Brain microvascular endothelial cell (primary cell): ENCODE results near the gene TMEM203.

ENCODE experiments used
- DNase-seq: peaks from one replicate; pipeline ENCODE4 v3.0.0-alpha.2; 2020
- H3K27ac ChIP-seq: fragments of 250-450 bp; sonication (Bioruptor Pico); 2 replicates; pipeline ENCODE4 v1.5.1; 2020; ENCODE audit warnings: mild to moderate bottlenecking, moderate library complexity
- H3K27me3 ChIP-seq: fragments of 250-450 bp; sonication (Bioruptor Pico); replicated peaks from 2 replicates; pipeline ENCODE4 v1.5.1; 2020; ENCODE audit warnings: mild to moderate bottlenecking
- H3K36me3 ChIP-seq: fragments of 250-450 bp; sonication (Bioruptor Pico); replicated peaks from 2 replicates; pipeline ENCODE4 v1.5.1; 2020; ENCODE audit warnings: mild to moderate bottlenecking
- H3K4me3 ChIP-seq: 2 replicates; pipeline ENCODE4 v1.5.1; 2011; ENCODE audit warnings: low read depth, mild to moderate bottlenecking, control low read depth, low read length, moderate library complexity
- CTCF ChIP-seq: IDR thresholded peaks from 2 replicates; pipeline ENCODE4 v1.5.1; 2011; ENCODE audit warnings: low read depth, mild to moderate bottlenecking, moderate library complexity, low read length, control low read depth, inconsistent platforms; ENCODE audit errors: missing control alignments
- in situ Hi-C: cut with HindIII; loops from 2 replicates; pipeline ENCODE4 v1.10.0; 2017; ENCODE audit warnings: low sequenced_read_pairs, low pct_ligation_motif_present

The TMEM203 gene

GRCh38 chr9:137251490-137252268, 46.2 kb upstream of the TMEM203 start:
- in situ Hi-C loops, result no loop called here
- DNase-seq, result no peak
- TF ChIP-seq CTCF, result no peak
- Histone ChIP-seq H3K27ac (no peak overlapping the region), H3K27me3 (no peaks in the 10 kb centered on the region), H3K4me3 (no peak overlapping the region), H3K36me3 (peaks cover 5% of the 10 kb centered on the region)

- in situ Hi-C loops, result no loop called here
- no peaks in the 10 kb centered on the region for H3K27me3 ChIP-seq
- DNase-seq, result no peak
- no peak within 1 kb of the TSS for H3K4me3 ChIP-seq
- H3K36me3 ChIP-seq, result no peaks in the 10 kb centered on the region
- no peak within 1 kb of the TSS for H3K27ac ChIP-seq
- TF ChIP-seq CTCF, result no peak
Measured at GRCh38 chr9:137251194-137251461, 45.7 kb upstream of the TMEM203 start, which contains the start of gene STPG3. STPG3 (plus strand) TSS chr9:137251286; CDS start chr9:137251287, 1 bp downstream.

GRCh38 chr9:137250329-137251193, 45.1 kb upstream of the TMEM203 start:
- in situ Hi-C loops, result no loop called here
- H3K27me3 ChIP-seq, result no peaks in the 10 kb centered on the region
- no peak for TF ChIP-seq CTCF
- H3K4me3 ChIP-seq, result no peak overlapping the region
- no peak for DNase-seq
- H3K27ac ChIP-seq, result no peak overlapping the region
- no peaks in the 10 kb centered on the region for H3K36me3 ChIP-seq

GRCh38 chr9:137247916-137248175, 42.4 kb upstream of the TMEM203 start:
- TF ChIP-seq CTCF, result no peak
- Histone ChIP-seq H3K27ac (no peak overlapping the region), H3K4me3 (no peak overlapping the region), H3K36me3 (peaks cover 12% of the 10 kb centered on the region), H3K27me3 (no peaks in the 10 kb centered on the region)
- DNase-seq, result no peak
- in situ Hi-C loops, result no loop called here

- Histone ChIP-seq H3K27me3 (no peaks in the 10 kb centered on the region), H3K27ac (no peak overlapping the region), H3K4me3 (no peak overlapping the region), H3K36me3 (peaks cover 17% of the 10 kb centered on the region)
- TF ChIP-seq CTCF, result no peak
- DNase-seq, result no peak
- in situ Hi-C loops, result no loop called here
Measured at GRCh38 chr9:137247135-137247915, 41.9 kb upstream of the TMEM203 start.
